ENCODE results near the gene RNF13.

The RNF13 gene, protein sequence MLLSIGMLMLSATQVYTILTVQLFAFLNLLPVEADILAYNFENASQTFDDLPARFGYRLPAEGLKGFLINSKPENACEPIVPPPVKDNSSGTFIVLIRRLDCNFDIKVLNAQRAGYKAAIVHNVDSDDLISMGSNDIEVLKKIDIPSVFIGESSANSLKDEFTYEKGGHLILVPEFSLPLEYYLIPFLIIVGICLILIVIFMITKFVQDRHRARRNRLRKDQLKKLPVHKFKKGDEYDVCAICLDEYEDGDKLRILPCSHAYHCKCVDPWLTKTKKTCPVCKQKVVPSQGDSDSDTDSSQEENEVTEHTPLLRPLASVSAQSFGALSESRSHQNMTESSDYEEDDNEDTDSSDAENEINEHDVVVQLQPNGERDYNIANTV

DNA sequence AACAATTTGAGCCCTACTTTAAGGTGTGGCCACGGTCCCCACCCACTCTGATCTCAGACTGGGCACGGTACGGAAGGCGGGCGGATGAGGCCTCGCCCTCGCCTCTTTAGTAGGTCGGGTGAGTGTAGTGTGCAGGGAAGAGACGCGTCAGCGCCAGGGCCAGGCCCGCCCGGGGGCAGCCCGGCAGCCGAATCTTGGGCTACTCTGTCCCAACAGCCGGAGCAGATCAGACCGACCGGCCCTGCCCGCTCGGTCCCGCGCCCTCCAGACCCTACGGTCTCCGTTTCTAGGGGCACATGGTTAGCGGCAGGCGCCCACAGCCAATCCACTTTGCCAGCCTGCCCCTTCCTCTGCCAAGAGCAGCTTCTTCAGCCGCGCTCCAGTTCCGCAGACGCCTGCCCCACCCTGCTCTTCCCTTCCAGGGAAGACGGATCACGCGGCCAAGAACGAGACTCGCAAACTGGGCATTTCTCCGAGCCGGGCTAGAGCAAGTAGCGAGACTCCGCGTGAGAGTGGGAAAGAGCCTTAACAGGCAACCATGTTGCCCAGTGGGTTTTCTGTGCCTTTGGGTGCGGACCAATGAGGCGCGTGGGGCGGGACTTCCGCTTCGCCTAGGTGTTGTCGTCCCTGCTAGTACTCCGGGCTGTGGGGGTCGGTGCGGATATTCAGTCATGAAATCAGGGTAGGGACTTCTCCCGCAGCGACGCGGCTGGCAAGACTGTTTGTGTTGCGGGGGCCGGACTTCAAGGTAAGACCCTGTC lies at the start of gene RNF13:
TSS of gene RNF13 (plus strand) at position 610 of the 761 bp plus-strand sequence. CDS start 32,812 bp downstream, outside the sequence.
- DNase-seq: peak; percentile 95

- no peak for DNase-seq
Observed at GRCh38 chr3:149763565-149764195, 49.3 kb upstream of the RNF13 start.

DNA sequence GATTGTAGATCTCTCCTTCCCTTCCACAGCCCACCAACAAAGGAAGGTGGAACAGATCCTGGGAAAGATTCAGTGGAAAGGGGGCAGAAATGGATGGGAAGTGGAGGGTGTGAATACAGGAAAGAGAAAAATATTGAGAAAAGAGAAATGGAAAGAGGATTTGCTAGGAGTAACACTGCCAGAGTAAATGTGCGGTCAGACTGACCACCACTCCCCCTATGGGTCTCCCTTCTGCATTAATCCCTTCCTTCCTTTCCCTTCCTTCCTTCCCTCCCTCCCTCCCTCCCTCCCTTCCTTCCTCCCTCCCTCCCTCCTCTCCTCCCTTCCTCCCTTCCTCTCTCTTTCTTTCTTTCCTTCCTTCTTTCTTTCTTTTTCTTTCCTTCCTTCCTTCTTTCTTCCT lies 48.7 kb upstream of the RNF13 start:
- DNase-seq: no peak

DNA sequence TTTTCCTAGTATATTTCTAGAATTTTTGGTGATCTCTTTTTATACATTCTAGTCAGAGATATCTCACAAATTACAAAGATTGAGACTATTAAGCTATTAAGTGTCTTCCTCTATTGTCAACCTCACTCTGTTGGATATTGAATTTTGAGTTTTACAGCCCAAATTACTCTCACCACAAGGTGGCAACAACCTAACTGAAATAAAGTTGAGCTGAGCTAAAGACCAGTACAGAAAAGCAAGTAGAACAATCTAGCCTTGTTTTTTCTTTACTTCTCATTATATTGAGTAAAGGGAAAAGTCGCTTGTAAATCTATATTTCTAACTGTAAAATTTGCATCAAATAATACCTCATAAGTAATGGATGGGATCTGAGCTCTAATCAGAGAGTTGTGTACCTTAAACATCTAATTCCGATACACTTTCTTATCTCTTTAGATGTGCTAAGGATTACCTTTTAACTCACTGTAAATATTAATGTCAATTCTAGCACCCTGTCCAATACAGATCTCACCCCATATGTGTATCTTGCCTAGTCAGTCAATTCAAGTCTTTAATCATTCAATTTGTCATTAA lies 47.2 kb upstream of the RNF13 start:
- DNase-seq: peak; percentile 44

DNA sequence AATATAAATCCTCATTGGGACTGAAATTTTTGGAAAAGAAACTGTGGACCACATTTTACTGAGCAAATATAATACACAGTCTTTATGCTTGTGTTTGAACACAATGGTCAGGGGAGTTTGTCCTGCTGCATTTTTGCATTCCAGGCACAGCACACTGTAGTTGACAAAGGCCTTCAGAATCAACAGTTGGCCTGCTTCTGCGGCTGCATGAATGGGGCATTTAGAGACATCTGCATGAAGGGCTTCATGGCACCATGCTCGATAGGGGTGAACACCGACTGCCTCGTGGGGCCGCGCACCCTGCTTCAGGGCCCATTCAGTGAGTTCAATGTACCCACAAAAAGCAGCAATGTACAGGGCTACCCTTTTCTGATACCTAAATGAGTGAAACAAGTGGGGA lies 45.3 kb upstream of the RNF13 start:
- DNase-seq: no peak

GRCh38 chr3:149768704-149769103 lies 44.3 kb upstream of the RNF13 start:
- no peak for DNase-seq

DNA sequence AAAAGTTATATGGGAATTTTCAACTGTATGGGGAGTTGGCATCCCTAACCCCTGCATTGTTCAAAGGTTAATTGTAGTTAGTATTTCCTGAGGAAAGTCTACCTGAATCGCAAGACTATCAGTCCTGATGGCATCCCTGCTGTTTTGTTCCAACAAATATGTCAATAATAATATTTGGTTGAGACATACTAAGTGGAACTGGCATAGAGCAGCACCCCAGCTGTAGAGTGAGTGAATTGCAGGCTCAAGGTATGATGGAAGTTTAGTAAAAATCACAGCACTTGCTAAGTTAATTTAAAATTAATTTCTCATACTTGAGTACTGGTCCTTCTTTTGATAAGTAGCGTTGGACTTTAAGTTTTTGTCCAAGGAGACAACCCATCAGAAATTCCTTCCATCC lies 42.8 kb upstream of the RNF13 start:
- DNase-seq: no peak

- peak; percentile 50 for DNase-seq
Observed at GRCh38 chr3:149771652-149772271, 41.3 kb upstream of the RNF13 start.

DNA sequence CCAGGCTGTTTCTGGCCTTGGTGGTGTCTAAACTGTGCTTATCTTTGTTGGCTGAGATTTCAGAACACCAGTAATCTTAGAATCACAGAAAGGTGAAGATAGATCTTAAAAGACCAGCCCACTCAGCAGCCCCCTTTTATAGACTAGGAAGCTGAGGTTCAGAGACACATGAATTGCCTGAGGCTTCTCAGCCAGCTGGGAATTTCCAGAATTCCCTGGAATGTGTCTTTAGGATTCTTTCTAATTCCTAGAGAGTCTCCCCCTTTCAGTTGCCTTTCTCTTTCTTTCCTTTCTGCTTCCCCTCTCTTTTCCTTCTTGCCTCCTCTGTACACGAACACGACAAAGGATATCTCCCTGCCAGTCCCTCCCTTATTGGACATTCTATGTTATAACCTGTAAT lies 40.2 kb upstream of the RNF13 start:
- no peak for DNase-seq

- no peak for DNase-seq
Observed at GRCh38 chr3:149776170-149776569, 36.8 kb upstream of the RNF13 start.

GRCh38 chr3:149777414-149778214 lies 35.4 kb upstream of the RNF13 start:
- no peak for DNase-seq

DNA sequence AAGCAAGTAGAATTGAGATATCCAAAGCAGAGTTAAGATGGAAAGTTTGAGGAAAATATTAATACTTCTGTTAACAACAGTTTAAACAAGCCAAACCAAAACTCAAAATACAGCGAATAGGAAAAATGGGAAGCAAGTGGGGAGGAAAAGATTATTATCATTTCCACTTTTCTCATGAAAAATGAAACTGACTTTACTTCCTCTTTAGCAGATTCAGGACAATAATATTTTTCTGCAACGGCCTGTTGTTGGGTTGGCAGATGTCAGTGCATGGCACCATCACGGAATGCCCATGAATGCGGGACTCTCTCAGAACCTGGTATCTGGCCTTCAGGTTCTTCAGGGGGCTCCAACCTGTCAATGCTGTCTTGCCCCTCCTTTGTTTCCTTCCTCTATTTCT lies 31.8 kb upstream of the RNF13 start:
- DNase-seq: no peak

GRCh38 chr3:149781741-149782140 lies 31.3 kb upstream of the RNF13 start:
- DNase-seq: no peak

DNA sequence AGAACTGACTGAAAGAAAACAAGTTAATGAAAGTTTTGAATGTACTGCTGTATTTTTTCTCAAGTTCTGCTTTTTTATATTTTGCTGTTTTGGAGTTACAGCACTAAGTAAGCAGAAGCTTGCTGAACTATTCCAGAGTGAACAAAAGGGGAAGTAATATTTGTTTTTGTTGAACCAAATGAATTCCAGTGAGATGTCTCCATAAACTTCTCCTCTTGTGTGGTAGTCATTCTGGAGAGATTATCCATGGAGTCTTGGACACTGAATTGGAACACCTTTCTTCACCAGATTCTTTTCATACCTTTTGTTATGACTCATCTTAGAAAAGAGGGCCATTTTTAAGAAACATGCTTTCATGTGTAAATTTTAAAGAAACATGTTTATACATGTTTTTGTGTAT lies 29.4 kb upstream of the RNF13 start:
- peak; percentile 83 for DNase-seq

GRCh38 chr3:149784064-149784704 lies 28.8 kb upstream of the RNF13 start:
- DNase-seq: peak; percentile 71

DNA sequence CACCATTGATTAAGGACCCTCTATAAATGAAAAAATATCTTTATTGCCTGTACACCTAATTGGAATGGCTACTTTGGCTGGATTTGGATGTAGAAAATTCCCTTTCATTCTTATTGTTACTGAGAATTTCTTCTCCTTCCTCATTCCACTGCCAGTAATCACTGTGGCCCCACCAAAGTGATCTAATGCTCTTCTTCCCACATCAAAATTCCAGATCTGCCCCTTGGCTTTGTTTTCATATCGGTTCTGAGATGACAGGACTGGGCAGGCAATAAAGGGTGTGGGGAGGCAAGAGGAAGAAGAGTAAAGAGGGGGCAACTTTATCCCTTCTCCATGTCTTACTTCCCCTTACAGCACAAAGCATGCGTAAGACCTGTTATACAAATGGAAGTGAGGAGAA lies 22.7 kb upstream of the RNF13 start:
- peak; percentile 80 for DNase-seq

- no peak for DNase-seq
Observed at GRCh38 chr3:149790698-149791097, 22.3 kb upstream of the RNF13 start.

GRCh38 chr3:149792452-149793270 lies 20.4 kb upstream of the RNF13 start, which contains the start of gene ANKUB1:
ANKUB1 (minus strand) TSS chr3:149792554; CDS start chr3:149792366, 188 bp downstream.
- DNase-seq: no peak

DNA sequence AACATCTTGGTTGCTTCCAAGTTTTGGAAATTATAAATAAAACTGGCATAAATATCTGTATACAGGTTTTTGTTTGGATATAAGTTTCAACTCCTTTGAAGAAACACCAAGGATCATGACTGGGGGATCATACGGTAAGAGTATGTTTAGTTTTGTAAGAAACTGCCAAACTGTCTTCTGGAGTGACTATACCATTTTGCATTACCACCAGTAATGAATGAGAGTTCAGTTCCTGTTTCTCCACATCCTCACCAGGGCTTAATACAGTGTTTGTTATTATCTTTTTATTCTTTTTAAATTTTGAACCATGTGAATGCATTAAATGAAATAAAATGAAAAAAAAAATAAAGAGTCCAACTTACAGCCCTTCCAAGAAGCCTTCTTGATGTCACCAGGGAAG lies 17.0 kb upstream of the RNF13 start:
- DNase-seq: no peak

DNA sequence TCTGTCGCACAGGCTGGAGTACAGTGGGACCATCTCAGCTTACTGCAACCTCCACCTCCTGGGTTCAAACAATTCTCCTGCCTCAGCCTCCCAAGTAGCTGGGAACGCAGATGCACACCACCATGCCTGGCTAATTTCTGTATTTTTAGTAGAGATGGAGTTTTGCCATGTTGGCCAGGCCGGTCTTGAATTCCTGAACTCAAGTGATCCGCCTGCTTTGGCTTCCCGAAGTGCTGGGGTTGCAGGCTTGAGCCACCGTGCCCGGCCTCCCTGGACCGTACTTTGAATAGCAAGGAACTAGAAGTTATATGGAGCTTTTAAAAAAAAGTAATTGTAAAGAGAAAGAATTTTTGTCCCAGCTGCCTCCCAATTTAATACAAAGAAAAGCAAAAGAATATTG lies 12.3 kb upstream of the RNF13 start:
- DNase-seq: no peak

GRCh38 chr3:149801195-149801594 lies 11.8 kb upstream of the RNF13 start:
- no peak for DNase-seq

Measured in EL (cell line).